ENCODE measurements around the gene MCF2L2. TPM values are rescaled to one million over a fixed set of nuclear protein-coding genes. Genes with fewer than 3 reads are reported as not detected.

MCF2L2 gene
- total and polyA plus RNA-seq, 7 donors: 0.99 to 5.0 (median 4.0) TPM; not detected in 1

DNA sequence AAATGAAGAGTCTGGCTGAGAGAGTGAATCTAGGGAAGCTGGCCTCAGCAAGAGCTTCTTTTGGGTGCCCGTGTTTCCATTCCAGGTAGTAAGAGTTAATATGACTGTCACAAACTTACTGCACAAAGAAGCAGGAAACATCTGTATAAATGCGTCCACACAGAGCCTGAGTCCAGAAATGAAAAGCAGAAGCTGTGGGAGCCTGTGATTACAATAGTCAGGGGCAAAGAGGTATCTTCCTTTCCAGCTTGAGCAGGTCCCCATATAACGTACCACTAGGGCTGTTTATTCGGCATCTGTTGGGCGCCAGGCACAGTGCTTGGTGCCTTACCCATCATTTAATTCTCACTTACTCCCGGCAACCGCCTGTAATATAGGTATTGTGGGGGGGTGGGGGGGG is 215.9 kb downstream of the MCF2L2 start:
- intact Hi-C loops (cut with DNase I): no loop called here
- H3K27me3 ChIP-seq: no peaks in the 10 kb centered on the region
- WGBS, 2 donors: 42 to 53% methylated on average over 7 of the region's 7 CpGs
- TF ChIP-seq POLR2AphosphoS5 (IDR thresholded peaks at IDR 0.05) (peak in 2 of 4 donors; percentile 15 to 16), POLR2A (IDR thresholded peaks at IDR 0.05) (no peak), EP300 (IDR thresholded peaks at IDR 0.05) (peak in 3 of 4 donors; percentile 11 to 55 (median 52))
- TF ChIP-seq, protein P1, sequence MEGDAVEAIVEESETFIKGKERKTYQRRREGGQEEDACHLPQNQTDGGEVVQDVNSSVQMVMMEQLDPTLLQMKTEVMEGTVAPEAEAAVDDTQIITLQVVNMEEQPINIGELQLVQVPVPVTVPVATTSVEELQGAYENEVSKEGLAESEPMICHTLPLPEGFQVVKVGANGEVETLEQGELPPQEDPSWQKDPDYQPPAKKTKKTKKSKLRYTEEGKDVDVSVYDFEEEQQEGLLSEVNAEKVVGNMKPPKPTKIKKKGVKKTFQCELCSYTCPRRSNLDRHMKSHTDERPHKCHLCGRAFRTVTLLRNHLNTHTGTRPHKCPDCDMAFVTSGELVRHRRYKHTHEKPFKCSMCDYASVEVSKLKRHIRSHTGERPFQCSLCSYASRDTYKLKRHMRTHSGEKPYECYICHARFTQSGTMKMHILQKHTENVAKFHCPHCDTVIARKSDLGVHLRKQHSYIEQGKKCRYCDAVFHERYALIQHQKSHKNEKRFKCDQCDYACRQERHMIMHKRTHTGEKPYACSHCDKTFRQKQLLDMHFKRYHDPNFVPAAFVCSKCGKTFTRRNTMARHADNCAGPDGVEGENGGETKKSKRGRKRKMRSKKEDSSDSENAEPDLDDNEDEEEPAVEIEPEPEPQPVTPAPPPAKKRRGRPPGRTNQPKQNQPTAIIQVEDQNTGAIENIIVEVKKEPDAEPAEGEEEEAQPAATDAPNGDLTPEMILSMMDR (IDR thresholded peaks at IDR 0.05): no peak
- H3K36me3 ChIP-seq: no peaks in the 10 kb centered on the region
- no peak overlapping the region for H3K4me3 ChIP-seq
- peak overlapping the region in 2 of 4 donors; percentile 15 to 47 for H3K27ac ChIP-seq
- no peak for DNase-seq
- no peaks in the 10 kb centered on the region for H3K9me3 ChIP-seq
- no peaks in the 10 kb centered on the region for H3K4me1 ChIP-seq

DNA sequence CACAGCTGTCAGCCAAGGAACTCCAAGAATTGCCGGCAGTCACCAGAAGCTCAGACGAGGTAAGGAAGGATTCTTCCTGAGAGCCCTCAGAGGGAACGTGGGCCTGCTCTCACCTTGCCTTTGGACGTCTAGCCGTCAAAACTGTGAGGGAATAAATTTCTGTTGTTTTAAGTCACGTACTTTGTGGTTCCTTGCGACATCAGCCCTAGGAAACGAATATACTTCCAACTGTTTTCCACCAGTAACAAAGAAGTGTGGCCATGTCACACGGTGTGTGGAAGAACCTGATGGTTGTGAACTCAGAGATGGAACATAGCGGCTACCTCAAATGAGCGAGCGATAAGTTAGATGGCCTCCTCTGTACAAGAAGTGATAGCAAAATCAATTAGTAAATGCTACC is 216.3 kb downstream of the MCF2L2 start:
- no peaks in the 10 kb centered on the region for H3K27me3 ChIP-seq
- H3K27ac ChIP-seq: peak overlapping the region in 2 of 4 donors; percentile 15 to 47
- intact Hi-C loops (cut with DNase I): no loop called here
- TF ChIP-seq EP300 (IDR thresholded peaks at IDR 0.05) (no peak), POLR2AphosphoS5 (IDR thresholded peaks at IDR 0.05) (no peak), POLR2A (IDR thresholded peaks at IDR 0.05) (no peak)
- TF ChIP-seq, protein P1 (IDR thresholded peaks at IDR 0.05): no peak
- H3K9me3 ChIP-seq: no peaks in the 10 kb centered on the region
- WGBS, 2 donors: 77 to 85% methylated on average over 12 of the region's 12 CpGs
- no peak for DNase-seq
- no peak overlapping the region for H3K4me3 ChIP-seq
- no peaks in the 10 kb centered on the region for H3K36me3 ChIP-seq
- H3K4me1 ChIP-seq: no peaks in the 10 kb centered on the region

DNA sequence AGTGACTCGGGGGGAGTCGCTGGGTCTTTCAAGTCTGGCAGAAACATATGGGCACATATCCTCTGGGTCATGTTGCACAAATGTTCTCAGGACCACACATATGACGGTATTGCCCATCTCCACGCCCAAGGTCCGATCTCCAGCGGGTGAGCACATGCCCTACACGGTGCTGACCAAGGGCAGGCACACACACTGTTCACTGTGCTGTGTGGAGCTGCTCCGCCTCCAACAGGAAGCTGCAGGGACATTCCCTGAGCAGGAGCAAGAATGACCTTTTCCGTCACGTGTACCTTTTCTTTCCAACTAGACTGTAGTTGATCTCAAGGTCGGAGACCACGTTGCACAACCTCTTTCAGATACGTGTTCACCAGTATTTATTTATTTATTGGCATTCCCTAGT is 217.1 kb downstream of the MCF2L2 start:
- Histone ChIP-seq H3K4me1 (no peaks in the 10 kb centered on the region), H3K27me3 (no peaks in the 10 kb centered on the region), H3K27ac (peak overlapping the region in 1 of 4 donors; percentile 47), H3K9me3 (no peaks in the 10 kb centered on the region), H3K4me3 (no peak overlapping the region), H3K36me3 (no peaks in the 10 kb centered on the region)
- peak; percentile 69 for DNase-seq
- 85 to 86% methylated on average over 13 of the region's 13 CpGs for WGBS, 2 donors
- TF ChIP-seq, protein P1 (IDR thresholded peaks at IDR 0.05): no peak
- no peak for TF ChIP-seq EP300 (IDR thresholded peaks at IDR 0.05)
- no peak for TF ChIP-seq POLR2A (IDR thresholded peaks at IDR 0.05)
- TF ChIP-seq POLR2AphosphoS5 (IDR thresholded peaks at IDR 0.05): peak in 1 of 4 donors; percentile 38
- intact Hi-C loops (cut with DNase I): no loop called here

DNA sequence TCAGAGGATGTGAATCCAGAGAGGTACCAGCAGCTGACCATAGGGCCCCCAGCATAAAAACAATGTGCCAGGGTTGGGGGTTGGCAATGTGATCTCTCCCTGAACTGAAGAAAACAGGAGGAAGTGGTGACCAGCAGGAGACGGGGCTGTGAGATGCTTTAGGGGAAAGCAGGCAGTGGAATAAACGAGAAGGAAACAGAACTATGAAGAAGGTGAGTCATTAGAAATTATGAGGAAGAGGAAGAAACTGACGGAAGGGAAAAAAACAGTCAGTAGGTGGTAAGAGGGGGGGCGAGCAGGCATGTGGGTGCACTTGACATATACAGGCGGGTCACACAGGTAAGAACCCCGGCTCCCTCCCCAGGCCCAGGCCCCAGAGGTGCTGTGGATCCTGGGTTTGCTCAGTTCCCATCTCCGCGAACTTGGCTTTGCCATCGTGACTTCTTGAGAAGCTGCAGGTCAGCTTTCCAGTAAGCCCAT is 217.5 kb downstream of the MCF2L2 start:
- H3K27me3 ChIP-seq: no peaks in the 10 kb centered on the region
- H3K27ac ChIP-seq: peak overlapping the region in 1 of 4 donors; percentile 47
- TF ChIP-seq POLR2A (IDR thresholded peaks at IDR 0.05) (no peak), POLR2AphosphoS5 (IDR thresholded peaks at IDR 0.05) (peak in 1 of 4 donors; percentile 39), EP300 (IDR thresholded peaks at IDR 0.05) (peak in 1 of 4 donors; percentile 38)
- TF ChIP-seq, protein P1 (IDR thresholded peaks at IDR 0.05): no peak
- H3K36me3 ChIP-seq: no peaks in the 10 kb centered on the region
- H3K9me3 ChIP-seq: no peaks in the 10 kb centered on the region
- H3K4me3 ChIP-seq: no peak overlapping the region
- no peak for DNase-seq
- WGBS, 2 donors: 61 to 66% methylated on average over 9 of the region's 9 CpGs
- no peaks in the 10 kb centered on the region for H3K4me1 ChIP-seq
- intact Hi-C loops (cut with DNase I): no loop called here

DNA sequence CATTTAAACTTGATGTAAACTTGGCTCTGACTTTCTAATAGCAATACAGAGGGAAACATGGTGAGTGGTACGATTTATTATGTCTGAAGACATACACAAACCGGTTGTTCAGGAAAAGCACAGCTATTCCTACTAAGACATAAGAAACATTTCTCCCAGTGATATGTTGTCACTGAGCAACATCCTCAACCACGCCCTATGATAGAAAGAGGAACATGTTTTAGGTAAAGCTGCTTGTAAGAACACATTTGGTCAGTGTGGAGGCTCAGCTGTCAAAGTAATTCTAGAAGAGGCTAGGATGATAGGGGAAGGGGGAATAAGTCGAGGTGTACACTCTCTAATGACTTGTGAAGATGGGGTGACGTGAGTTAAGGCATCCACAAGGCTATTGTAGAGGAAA is 218.1 kb downstream of the MCF2L2 start:
- intact Hi-C loops (cut with DNase I): no loop called here
- H3K4me1 ChIP-seq: no peaks in the 10 kb centered on the region
- no peak for DNase-seq

More for the DNA sequence above, 218.1 kb downstream of the MCF2L2 start:
- H3K27me3 ChIP-seq: no peaks in the 10 kb centered on the region
- H3K27ac ChIP-seq: peak overlapping the region in 1 of 4 donors; percentile 32
- no peak for TF ChIP-seq POLR2AphosphoS5 (IDR thresholded peaks at IDR 0.05)
- no peak for TF ChIP-seq POLR2A (IDR thresholded peaks at IDR 0.05)
- no peak for TF ChIP-seq EP300 (IDR thresholded peaks at IDR 0.05)
- TF ChIP-seq, protein P1 (IDR thresholded peaks at IDR 0.05): no peak
- H3K4me3 ChIP-seq: no peak overlapping the region
- 55 to 57% methylated on average over 5 of the region's 5 CpGs for WGBS, 2 donors
- H3K9me3 ChIP-seq: no peaks in the 10 kb centered on the region
- no peaks in the 10 kb centered on the region for H3K36me3 ChIP-seq
